Ovary (tissue), 9 donors: ENCODE results near the gene SPOPL. TPM values are rescaled to one million over a fixed set of nuclear protein-coding genes. Genes with fewer than 3 reads are reported as not detected.

ENCODE experiments used
- DNase-seq, 5 donors: peaks; one replicate each; pipeline ENCODE4 v3.0.0-alpha.2; 2019 to 2020
- H3K27ac ChIP-seq, 2 donors: fragments of 200-600 bp; one replicate each; pipeline versions ENCODE4 v1.5.1 to v1.8.0; 2019 to 2022
- H3K27me3 ChIP-seq: fragments of 200-600 bp; one replicate; pipeline ENCODE4 v1.8.0; 2022
- H3K36me3 ChIP-seq: fragments of 200-600 bp; sonication (generic); one replicate; pipeline ENCODE4 v1.5.1; 2019
- H3K4me1 ChIP-seq: one replicate; pipeline ENCODE4 v1.8.1; 2013; ENCODE audit warnings: mild to moderate bottlenecking, moderate library complexity; ENCODE audit not compliant: insufficient read depth
- H3K4me3 ChIP-seq: fragments of 200-600 bp; sonication (generic); one replicate; pipeline ENCODE4 v1.5.1; 2017
- H3K9me3 ChIP-seq, 2 donors: fragments of 200-600 bp in 1 of 2; sonication (generic) in 1 of 2; one replicate each; pipeline versions ENCODE4 v1.5.1 to v1.8.1; 2013 to 2019; ENCODE audit warnings: mild to moderate bottlenecking in 1 of 2, moderate library complexity in 1 of 2
- EP300 ChIP-seq: sonication (generic); formaldehyde crosslinking; IDR thresholded peaks from one replicate; pipeline ENCODE4 v1.6.1; 2017; ENCODE audit warnings: antibody characterized with exemption
- POLR2A ChIP-seq: fragments of 450-650 bp; IDR thresholded peaks from one replicate; pipeline ENCODE4 v1.6.1; 2017; ENCODE audit warnings: antibody characterized with exemption, mild to moderate bottlenecking, moderate library complexity
- WGBS, 3 donors: extraction: QIAGEN DNeasy Blood & Tissue Kit in 1 of 3; methylation state at CpG; one replicate each; pipeline versions ENCODE4 v1.1.5 to v1.1.7; 2013 to 2017; 5-methylcytosine and 5-hydroxymethylcytosine counted together
- intact Hi-C, 4 donors: fragments of 100-400 bp; cut with DNase I; formaldehyde crosslinking; loops; one replicate each; pipeline versions ENCODE4 v1.11.0 to v1.15.1; 2022 to 2023
- polyA plus RNA-seq, 2 donors: library from polyadenylated mRNA; stranded (reverse); fragments of 200-250 nt in 1 of 2; fragments of 350-450 nt in 1 of 2; fragmentation: Illumina TruSeq in 1 of 2; extraction: RNeasy Lipid Tissue Mini Kit (QIAGEN cat#74804) in 1 of 2; gene quantifications; one replicate each; pipeline ENCODE4 v1.2.3, GENCODE V29; 2013 to 2014
- total RNA-seq, 7 donors: library from RNA; depleted of rRNA in 2 of 7; stranded (reverse); fragments of >200 nt in 2 of 7; fragmentation: NEBNext Ultra II Directional in 3 of 7; extraction: Animal tissue kit (Norgen Biotek cat#: 25700) in 3 of 7; gene quantifications; one replicate each; pipeline versions ENCODE4 v1.1.0 to v1.2.4, GENCODE V29; 2016 to 2023
- TF ChIP-seq, protein P1 (sequence below), 3 donors: fragments of 450-650 bp in 2 of 3; fragments of 200-600 bp in 1 of 3; IDR thresholded peaks; one replicate each; pipeline versions ENCODE4 v1.5.1 to v1.8.0; 2016 to 2022; ENCODE audit warnings: antibody characterized with exemption in 3 of 3, mild to moderate bottlenecking in 1 of 3
- donor health status: DM: no; HTN: no; CAD: no; lungs with moderate emphysema.
- donor health status: DM: no; HTN: no; CAD: no.
- donor health status: Bipolar disorder and iron deficiency.
- donor health status: DM: yes; HTN: yes; CAD: no.
- donor health status: DM: no; HTN: no; CAD: no.
- donor health status: DM: yes; HTN: yes; CAD: no.

Gene SPOPL
- total and polyA plus RNA-seq, 9 donors, result 10.9 to 30.9 (median 23.6) TPM

DNA sequence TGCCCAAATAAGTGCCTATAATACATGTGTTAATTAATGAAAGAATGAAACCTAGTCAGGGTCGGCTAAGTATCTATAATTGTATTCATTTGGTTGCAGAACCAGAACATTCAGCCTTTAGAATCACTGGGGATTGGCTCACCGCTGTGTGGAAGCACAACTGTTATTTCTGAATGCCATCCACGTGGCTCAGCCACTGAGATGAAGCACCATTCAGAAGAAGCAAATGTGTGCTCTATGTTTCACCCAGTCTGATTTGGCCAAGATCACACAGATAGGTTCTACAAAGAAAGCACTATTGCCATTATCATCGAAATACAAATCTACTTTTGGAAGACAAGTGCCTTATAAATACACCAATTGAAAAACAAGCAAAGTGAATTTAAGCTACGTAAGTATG, 30.6 kb upstream of the SPOPL start:
- intact Hi-C loops, result no loop called here
- Histone ChIP-seq H3K4me1 (no peaks in the 10 kb centered on the region), H3K27me3 (no peaks in the 10 kb centered on the region), H3K27ac (no peak overlapping the region), H3K4me3 (no peak overlapping the region), H3K36me3 (no peaks in the 10 kb centered on the region), H3K9me3 (no peaks in the 10 kb centered on the region)
- TF ChIP-seq, protein P1, sequence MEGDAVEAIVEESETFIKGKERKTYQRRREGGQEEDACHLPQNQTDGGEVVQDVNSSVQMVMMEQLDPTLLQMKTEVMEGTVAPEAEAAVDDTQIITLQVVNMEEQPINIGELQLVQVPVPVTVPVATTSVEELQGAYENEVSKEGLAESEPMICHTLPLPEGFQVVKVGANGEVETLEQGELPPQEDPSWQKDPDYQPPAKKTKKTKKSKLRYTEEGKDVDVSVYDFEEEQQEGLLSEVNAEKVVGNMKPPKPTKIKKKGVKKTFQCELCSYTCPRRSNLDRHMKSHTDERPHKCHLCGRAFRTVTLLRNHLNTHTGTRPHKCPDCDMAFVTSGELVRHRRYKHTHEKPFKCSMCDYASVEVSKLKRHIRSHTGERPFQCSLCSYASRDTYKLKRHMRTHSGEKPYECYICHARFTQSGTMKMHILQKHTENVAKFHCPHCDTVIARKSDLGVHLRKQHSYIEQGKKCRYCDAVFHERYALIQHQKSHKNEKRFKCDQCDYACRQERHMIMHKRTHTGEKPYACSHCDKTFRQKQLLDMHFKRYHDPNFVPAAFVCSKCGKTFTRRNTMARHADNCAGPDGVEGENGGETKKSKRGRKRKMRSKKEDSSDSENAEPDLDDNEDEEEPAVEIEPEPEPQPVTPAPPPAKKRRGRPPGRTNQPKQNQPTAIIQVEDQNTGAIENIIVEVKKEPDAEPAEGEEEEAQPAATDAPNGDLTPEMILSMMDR (IDR thresholded peaks at IDR 0.05), result no peak
- TF ChIP-seq EP300 (no peak), POLR2A (no peak)
- WGBS, 3 donors, result 91 to 94% (median 92%) methylated on average over 5 of the region's 5 CpGs
- no peak for DNase-seq

DNA sequence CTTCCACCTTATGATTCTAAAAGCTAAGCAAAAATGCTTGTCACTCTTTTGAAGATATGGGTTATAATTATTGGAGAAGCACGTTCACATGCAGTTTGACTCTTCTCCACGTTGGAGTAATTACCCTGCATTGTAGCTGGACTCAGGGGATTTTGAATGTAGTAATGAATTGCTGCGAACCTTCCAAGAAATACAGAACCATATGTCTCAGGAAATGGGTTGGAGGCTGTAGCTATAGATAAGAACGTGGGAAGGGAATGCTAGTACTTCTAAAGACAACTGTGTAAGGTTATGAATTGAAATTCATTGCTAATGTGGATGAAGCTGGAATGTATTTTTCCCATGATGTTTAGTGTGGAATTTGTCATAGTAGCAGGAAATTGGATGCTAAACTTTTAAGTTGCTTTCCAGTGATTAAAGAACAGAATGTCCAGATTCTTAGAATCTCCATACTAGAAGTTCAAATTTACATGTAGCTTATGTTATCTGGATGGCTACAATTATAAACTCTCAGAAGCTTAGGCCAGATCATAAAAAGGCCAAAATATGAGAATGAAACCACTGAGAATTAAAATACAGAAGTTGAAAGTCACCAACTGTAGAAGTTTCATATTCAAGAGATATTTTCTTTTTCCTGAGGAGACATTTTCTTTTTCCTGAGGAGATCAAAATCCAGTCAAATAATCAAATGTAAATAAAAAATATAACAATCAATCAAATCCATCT, 27.3 kb upstream of the SPOPL start:
- H3K4me1 ChIP-seq, result no peaks in the 10 kb centered on the region
- H3K27me3 ChIP-seq, result no peaks in the 10 kb centered on the region
- no peak overlapping the region for H3K4me3 ChIP-seq
- no peak overlapping the region for H3K27ac ChIP-seq
- TF ChIP-seq POLR2A (no peak), EP300 (no peak)
- TF ChIP-seq, protein P1 (IDR thresholded peaks at IDR 0.05), result no peak
- H3K36me3 ChIP-seq, result no peaks in the 10 kb centered on the region
- no peak for DNase-seq
- intact Hi-C loops, result no loop called here
- H3K9me3 ChIP-seq, result no peaks in the 10 kb centered on the region
- WGBS, 3 donors, result 41 to 49% (median 48%) methylated on average over 4 of the region's 4 CpGs

DNA sequence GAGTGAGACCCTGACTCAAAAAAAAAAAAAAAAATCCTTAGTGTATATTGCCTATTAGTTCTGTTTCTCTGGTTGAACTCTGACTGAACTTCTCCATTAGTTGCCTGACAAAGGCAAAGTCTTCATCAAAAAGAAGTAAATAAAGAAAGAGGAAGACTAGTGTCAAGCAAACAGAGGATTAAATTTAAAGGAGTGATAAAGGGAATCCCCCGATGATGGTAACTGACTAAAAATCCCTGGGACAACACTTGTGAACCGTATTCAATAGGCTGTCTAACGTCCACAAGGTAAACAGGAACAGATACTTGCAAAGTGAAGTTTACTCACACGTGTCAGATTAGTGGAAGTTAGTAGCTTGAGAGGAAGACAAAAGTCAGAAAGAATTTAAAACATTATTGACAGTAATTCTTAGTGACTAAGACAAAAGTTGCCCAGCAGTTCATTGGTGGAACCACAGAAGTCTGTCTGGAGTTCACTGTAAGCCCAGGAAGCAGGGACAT, 26.2 kb upstream of the SPOPL start:
- TF ChIP-seq EP300 (no peak), POLR2A (no peak)
- TF ChIP-seq, protein P1 (IDR thresholded peaks at IDR 0.05), result no peak
- WGBS, 3 donors, result 75 to 88% (median 79%) methylated on average over 4 of the region's 4 CpGs
- Histone ChIP-seq H3K9me3 (no peaks in the 10 kb centered on the region), H3K4me1 (no peaks in the 10 kb centered on the region), H3K36me3 (no peaks in the 10 kb centered on the region), H3K4me3 (no peak overlapping the region), H3K27me3 (no peaks in the 10 kb centered on the region), H3K27ac (no peak overlapping the region)
- no peak for DNase-seq
- intact Hi-C loops, result no loop called here

DNA sequence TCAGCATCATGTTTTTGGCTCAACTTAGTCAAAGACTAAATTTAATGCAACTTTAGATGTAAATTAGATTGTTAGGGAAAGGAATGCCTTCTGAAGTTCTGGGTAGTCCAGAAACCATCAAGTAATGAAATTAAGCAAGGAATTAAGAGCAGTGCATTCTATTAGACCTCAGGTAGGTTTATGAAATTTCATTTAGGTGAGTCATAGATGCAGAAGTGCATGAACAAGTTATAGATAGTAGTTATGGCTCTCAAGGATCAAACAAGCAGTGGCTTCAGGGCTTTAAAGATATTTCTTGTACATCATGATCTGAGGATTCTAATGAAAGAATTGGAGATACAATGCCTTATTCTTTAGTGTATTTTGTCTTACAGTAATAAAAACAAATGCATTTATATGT, 25.4 kb upstream of the SPOPL start:
- H3K27me3 ChIP-seq, result no peaks in the 10 kb centered on the region
- H3K27ac ChIP-seq, result no peak overlapping the region
- H3K36me3 ChIP-seq, result no peaks in the 10 kb centered on the region
- no peaks in the 10 kb centered on the region for H3K9me3 ChIP-seq
- intact Hi-C loops, result no loop called here
- no peaks in the 10 kb centered on the region for H3K4me1 ChIP-seq
- TF ChIP-seq EP300 (no peak), POLR2A (no peak)
- TF ChIP-seq, protein P1 (IDR thresholded peaks at IDR 0.05), result no peak
- no peak for DNase-seq
- no peak overlapping the region for H3K4me3 ChIP-seq
